ENCODE measurements around the gene EXD3. TPM values are rescaled to one million over a fixed set of nuclear protein-coding genes. Genes with fewer than 3 reads are reported as not detected.
"Not testable (repeated sequence)": the region's sequence is repeated elsewhere in the genome, so short reads cannot be mapped to it uniquely, and the experiment has no call there.

Gene EXD3
- total RNA-seq, 2 experiments from 2014 or later: 10.3 to 13.2 TPM

- Mint-ChIP-seq H3K27ac (no peak overlapping the region), H3K4me1 (peaks cover 24% of the 10 kb centered on the region), H3K9me3 (no peaks in the 10 kb centered on the region), H3K27me3 (no peaks in the 10 kb centered on the region), H3K4me3 (no peak overlapping the region), H3K36me3 (ENCODE audit: low read depth) (peaks cover 32% of the 10 kb centered on the region)
- no peak for DNase-seq
- CTCF ChIA-PET: interaction anchor here (0.9 to 1.0 kb wide), 2 partner anchors 15 to 17 kb away, joined by 3 read pairs; no protein-coding TSS in a partner anchor
- POLR2A ChIA-PET: no interaction called here
Measured at GRCh38 chr9:137269231-137269772, 153.7 kb downstream of the EXD3 start.

DNA sequence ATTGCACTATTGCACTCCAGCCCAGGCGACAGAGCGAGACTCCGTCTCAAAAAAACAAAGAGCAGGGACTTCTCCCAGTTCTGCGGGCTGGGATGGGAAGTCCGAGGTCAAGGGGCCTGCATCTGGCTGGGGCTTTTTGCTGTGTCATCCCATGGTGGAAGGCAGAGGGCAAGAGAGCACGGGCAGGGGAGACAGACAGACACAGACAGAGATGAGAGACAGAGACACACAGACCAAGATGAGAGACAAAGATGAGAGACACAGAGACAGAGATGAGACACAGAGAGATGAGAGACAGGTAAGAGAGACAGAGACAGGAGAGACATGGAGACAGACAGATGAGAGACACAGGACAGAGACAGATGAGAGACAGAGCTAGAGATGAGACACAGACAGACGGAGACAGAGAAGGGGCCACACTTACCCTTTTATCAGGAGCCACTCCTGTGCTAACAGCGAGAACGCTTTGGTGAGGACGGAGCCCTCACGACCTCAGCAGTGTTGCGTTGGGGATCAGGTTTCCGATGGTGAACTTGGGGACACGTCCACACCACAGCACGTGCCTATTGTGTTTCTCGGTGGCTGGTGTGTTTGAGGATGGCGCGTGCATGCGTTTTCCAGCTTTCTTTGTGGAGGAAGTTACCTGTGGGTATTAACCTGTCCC lies 154.3 kb downstream of the EXD3 start:
- ChIA-PET POLR2A (no interaction called here), CTCF (interaction anchor here (0.9 to 1.0 kb wide), 2 partner anchors 15 to 18 kb away, joined by 3 read pairs; no protein-coding TSS in a partner anchor)
- Mint-ChIP-seq H3K4me1 (peaks cover 24% of the 10 kb centered on the region), H3K9me3 (no peaks in the 10 kb centered on the region), H3K27me3 (no peaks in the 10 kb centered on the region), H3K27ac (peak overlapping the region; percentile 26), H3K36me3 (ENCODE audit: low read depth) (peaks cover 34% of the 10 kb centered on the region), H3K4me3 (no peak overlapping the region)
- no peak for DNase-seq

DNA sequence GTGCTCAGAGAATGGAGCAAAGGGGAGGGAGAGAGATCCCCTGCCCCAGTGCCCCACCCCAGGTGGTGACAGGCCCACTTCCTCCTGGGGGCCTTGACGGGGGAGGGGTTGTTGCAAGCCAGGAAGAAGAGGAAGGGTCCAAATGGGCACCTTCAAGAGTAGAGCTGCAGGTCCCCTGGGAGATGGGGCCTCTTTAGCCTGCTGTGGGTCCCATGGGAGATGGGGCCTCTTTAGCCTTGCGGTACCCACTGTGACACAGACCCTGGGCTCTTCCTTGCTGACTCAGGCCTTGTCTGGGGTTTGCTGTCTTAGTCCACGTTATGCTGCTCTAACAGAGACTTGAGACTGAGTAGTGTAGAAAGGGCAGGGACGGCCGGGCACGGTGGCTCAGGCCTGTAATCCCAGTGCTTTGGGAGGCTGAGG lies 155.0 kb downstream of the EXD3 start:
- peak overlapping the region; percentile 26 for H3K27ac Mint-ChIP-seq
- CTCF ChIA-PET: interaction anchor here (0.8 to 1.2 kb wide), 2 partner anchors 12 to 19 kb away, joined by 3 to 4 read pairs; no protein-coding TSS in a partner anchor
- no peak overlapping the region for H3K4me3 Mint-ChIP-seq
- no peak for DNase-seq
- peaks cover 33% of the 10 kb centered on the region for H3K36me3 Mint-ChIP-seq (ENCODE audit: low read depth)
- no peaks in the 10 kb centered on the region for H3K9me3 Mint-ChIP-seq
- POLR2A ChIA-PET: no interaction called here
- H3K27me3 Mint-ChIP-seq: no peaks in the 10 kb centered on the region
- peaks cover 24% of the 10 kb centered on the region for H3K4me1 Mint-ChIP-seq

GRCh38 chr9:137266585-137267453 lies 156.1 kb downstream of the EXD3 start:
- no peak for DNase-seq
- Mint-ChIP-seq H3K36me3 (ENCODE audit: low read depth) (peaks cover 34% of the 10 kb centered on the region), H3K9me3 (no peaks in the 10 kb centered on the region), H3K4me1 (peaks cover 22% of the 10 kb centered on the region), H3K4me3 (no peak overlapping the region), H3K27me3 (no peaks in the 10 kb centered on the region), H3K27ac (no peak overlapping the region)
- ChIA-PET POLR2A (no interaction called here), CTCF (interaction anchor here (0.8 to 1.5 kb wide), 5 partner anchors 10 to 324 kb away, joined by 3 to 4 read pairs (median 3); partner anchors contain the start of genes NELFB and ZMYND19)

- Mint-ChIP-seq H3K27me3 (no peaks in the 10 kb centered on the region), H3K36me3 (ENCODE audit: low read depth) (peaks cover 34% of the 10 kb centered on the region), H3K9me3 (no peaks in the 10 kb centered on the region), H3K27ac (no peak overlapping the region), H3K4me1 (peaks cover 17% of the 10 kb centered on the region), H3K4me3 (no peak overlapping the region)
- POLR2A ChIA-PET: no interaction called here
- CTCF ChIA-PET: interaction anchor here (1.2 to 1.5 kb wide), 3 partner anchors 10 to 325 kb away, joined by 3 to 4 read pairs (median 3); partner anchors contain the start of genes NELFB and ZMYND19
- DNase-seq: no peak
Measured at GRCh38 chr9:137266162-137266527, 156.8 kb downstream of the EXD3 start.

DNA sequence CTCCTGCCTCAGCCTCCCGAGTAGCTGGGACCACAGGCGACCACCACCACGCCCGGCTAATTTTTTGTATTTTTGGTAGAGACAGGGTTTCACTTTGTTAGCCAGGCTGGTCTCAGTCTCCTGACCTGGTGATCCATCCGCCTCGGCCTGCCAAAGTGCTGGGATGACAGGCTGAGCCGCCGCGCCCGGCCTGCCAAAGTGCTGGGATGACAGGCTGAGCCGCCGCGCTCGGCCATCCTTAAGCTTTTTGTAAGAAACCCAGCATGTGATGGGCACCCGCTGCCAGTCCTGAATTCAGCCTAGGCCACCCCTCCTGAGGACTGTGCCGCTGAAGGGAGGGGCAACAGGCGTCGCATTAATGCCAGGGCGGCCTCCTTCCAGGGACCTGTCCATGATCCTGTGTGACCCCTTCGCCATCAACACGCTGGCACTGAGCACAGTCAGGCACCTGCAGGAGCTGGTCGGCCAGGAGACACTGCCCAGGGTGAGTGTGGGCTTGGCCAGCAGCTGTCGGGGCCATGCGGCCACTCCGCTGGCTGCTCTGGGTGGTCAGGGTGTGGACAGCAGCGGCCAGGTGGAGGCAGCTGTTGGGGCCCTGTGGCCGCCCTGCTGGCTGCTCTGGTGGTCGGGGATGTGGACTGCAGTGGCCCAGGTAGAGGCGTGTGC lies 157.3 kb downstream of the EXD3 start:
- ChIA-PET CTCF (interaction anchor here (0.9 to 1.5 kb wide), 4 partner anchors 9 to 325 kb away, joined by 3 to 4 read pairs (median 4); partner anchors contain the start of genes NELFB and ZMYND19), POLR2A (no interaction called here)
- Mint-ChIP-seq H3K27ac (no peak overlapping the region), H3K27me3 (no peaks in the 10 kb centered on the region), H3K9me3 (no peaks in the 10 kb centered on the region), H3K4me1 (peaks cover 13% of the 10 kb centered on the region), H3K4me3 (no peak overlapping the region), H3K36me3 (ENCODE audit: low read depth) (peaks cover 33% of the 10 kb centered on the region)
- no peak for DNase-seq

- ChIA-PET CTCF (interaction anchor here (1.2 kb wide), 1 partner anchor 8 kb away, joined by 3 read pairs; no protein-coding TSS in a partner anchor), POLR2A (interaction anchor here (0.7 kb wide), 1 partner anchor 21 kb away, joined by 3 read pairs; no protein-coding TSS in a partner anchor)
- peaks cover 25% of the 10 kb centered on the region for H3K36me3 Mint-ChIP-seq (ENCODE audit: low read depth)
- no peaks in the 10 kb centered on the region for H3K9me3 Mint-ChIP-seq
- H3K4me3 Mint-ChIP-seq: no peak overlapping the region
- H3K4me1 Mint-ChIP-seq: peaks cover 9% of the 10 kb centered on the region
- DNase-seq: no peak
- H3K27me3 Mint-ChIP-seq: no peaks in the 10 kb centered on the region
- H3K27ac Mint-ChIP-seq: no peak overlapping the region
Measured at GRCh38 chr9:137264067-137264466, 158.9 kb downstream of the EXD3 start.

- H3K27ac Mint-ChIP-seq: no peak overlapping the region
- H3K9me3 Mint-ChIP-seq: no peaks in the 10 kb centered on the region
- no peak overlapping the region for H3K4me3 Mint-ChIP-seq
- ChIA-PET CTCF (no interaction called here), POLR2A (interaction anchor here (0.7 kb wide), 1 partner anchor 21 kb away, joined by 3 read pairs; no protein-coding TSS in a partner anchor)
- H3K36me3 Mint-ChIP-seq (ENCODE audit: low read depth): peaks cover 20% of the 10 kb centered on the region
- peaks cover 9% of the 10 kb centered on the region for H3K4me1 Mint-ChIP-seq
- H3K27me3 Mint-ChIP-seq: no peaks in the 10 kb centered on the region
- no peak for DNase-seq
Measured at GRCh38 chr9:137263506-137263905, 159.5 kb downstream of the EXD3 start.

DNA sequence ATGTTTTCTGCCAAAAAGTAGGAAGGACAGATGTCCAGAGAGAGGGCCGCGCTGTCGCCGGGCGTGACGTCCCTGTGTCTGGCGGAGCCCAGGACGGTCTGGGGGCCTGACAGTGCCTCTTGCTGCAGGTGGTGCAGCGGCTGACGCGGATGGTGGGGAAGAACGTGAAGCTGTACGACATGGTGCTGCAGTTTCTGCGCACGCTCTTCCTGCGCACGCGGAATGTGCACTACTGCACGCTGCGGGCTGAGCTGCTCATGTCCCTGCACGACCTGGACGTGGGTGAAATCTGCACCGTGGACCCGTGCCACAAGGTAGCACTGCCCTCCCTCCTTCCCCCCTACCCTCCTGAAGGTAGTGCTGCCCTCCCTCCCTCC lies 160.1 kb downstream of the EXD3 start:
- Mint-ChIP-seq H3K27ac (no peak overlapping the region), H3K36me3 (ENCODE audit: low read depth) (peaks cover 18% of the 10 kb centered on the region), H3K4me1 (peaks cover 8% of the 10 kb centered on the region), H3K4me3 (no peak overlapping the region), H3K9me3 (no peaks in the 10 kb centered on the region), H3K27me3 (no peaks in the 10 kb centered on the region)
- POLR2A ChIA-PET: no interaction called here
- DNase-seq: no peak
- CTCF ChIA-PET: no interaction called here

GRCh38 chr9:137262173-137262908 lies 160.6 kb downstream of the EXD3 start:
- H3K27me3 Mint-ChIP-seq, DNase-seq: not testable (repeated sequence)

More at GRCh38 chr9:137262173-137262908, 160.6 kb downstream of the EXD3 start:
- H3K9me3 Mint-ChIP-seq, H3K4me3 Mint-ChIP-seq, H3K27ac Mint-ChIP-seq, H3K4me1 Mint-ChIP-seq, POLR2A ChIA-PET, CTCF ChIA-PET: not testable (repeated sequence)
- H3K36me3 Mint-ChIP-seq (ENCODE audit: low read depth): peaks cover 16% of the 10 kb centered on the region

Data from activated CD4-positive, alpha-beta T cell treated with anti-CD3 and anti-CD28 coated beads, Interleukin-2, amount 10 ng/mL, durations not matched to agents 7 days and 5 days (primary cell).